Hypothalamus (tissue), 51 donors: ENCODE measurements around the gene CTBP2.

Experiments
- DNase-seq, 51 donors: peaks; one replicate each; lab custom pipeline; 2025; lab: John Stamatoyannopoulos, UW

Gene CTBP2

GRCh38 chr10:125004571-125005311 is 155.6 kb downstream of the CTBP2 start:
- no peak for DNase-seq

- DNase-seq: no peak
Measured at GRCh38 chr10:125003901-125004467, 156.4 kb downstream of the CTBP2 start.

DNA sequence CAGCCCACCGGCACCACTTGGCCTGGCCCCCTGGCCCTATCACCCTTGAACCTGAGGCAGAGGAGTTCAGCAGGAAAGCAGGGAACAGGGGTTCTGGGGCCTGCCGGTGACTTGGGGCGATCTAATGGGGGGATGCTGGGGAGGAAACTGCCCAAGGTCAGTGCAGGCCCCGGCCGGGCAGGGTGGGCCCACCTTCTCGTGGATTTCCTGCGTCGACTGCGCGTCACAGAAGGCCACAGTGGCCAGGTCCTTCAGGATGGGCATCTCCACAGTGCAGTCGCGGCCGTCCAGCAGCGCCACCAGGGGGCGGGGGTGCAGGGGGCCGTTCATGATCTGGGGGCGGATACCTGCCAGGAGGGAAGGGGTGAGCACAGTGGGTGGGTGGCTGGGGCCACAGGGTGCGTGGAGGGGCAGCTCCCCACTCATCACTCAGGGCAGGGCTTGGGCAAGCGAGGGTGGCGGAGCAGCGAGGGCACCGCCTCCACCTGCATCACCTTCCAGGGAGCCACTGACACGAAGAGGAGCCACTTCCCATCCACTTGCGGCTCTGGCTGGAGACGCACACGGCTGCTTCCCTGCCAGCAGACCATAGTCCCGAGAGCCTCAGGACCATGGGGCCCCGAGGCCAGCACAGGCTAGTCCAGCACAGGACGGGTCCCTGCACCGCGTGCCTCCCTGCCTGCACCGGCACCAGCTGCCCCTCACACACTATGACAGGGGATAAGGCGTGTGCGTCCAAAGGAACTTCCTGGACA is 157.0 kb downstream of the CTBP2 start:
- DNase-seq: no peak

DNA sequence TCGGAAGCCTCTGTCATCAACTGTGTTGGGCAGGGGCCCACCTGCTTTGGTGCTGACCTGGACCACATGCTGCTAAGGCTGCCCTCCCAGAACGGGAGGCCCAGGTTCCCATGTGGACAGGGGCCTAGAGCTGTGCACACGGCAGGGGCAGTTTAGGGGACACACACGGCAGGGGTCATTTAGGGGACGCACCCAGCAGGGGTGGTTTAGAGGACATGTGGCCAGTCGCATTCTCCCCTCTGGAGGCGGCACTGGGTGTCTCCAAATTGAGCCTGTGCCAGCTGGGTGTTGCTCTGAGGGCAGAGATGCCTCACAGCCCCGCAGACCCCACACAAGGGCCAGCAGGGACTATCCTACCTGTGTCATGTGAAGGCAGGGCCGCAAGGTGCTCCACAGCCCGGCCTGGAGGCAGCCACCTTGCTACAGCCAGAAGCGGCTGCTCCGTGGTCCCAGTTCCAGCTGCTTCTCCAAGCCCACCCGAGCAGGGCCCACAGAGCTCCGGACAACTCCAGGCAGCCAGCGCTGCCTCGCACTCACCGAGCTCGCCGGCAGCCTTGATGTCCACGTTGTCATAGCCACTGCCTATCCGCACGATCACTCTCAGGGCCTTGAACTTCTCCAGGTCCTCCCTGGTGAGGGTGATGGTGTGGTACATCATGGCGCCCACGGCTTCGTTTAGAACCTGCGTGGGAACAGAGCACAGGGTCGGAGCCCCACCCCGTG is 157.8 kb downstream of the CTBP2 start:
- DNase-seq: no peak

DNA sequence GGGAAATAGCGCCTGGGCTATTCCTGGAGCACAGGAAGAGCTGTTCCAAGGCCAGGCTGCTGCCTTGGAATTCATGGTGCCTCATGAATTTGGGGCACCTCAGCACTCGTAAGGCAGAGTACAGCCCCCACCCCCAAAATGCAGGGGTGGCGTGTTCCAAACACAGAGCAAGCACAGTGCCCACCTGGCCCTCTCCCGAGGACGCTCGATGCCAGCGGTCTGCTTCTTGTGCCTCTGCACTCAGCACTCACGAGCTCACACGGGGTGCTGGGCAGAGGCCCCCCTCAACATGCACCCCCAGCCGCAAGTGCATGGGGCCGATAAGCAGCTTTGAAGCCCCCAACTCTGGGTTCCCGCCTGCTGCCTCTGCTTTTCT is 158.3 kb downstream of the CTBP2 start:
- DNase-seq: no peak

- peak in 7 of 51 donors; percentile 12 to 73 (median 63) for DNase-seq
Measured at GRCh38 chr10:125001313-125002046, 158.9 kb downstream of the CTBP2 start.

DNA sequence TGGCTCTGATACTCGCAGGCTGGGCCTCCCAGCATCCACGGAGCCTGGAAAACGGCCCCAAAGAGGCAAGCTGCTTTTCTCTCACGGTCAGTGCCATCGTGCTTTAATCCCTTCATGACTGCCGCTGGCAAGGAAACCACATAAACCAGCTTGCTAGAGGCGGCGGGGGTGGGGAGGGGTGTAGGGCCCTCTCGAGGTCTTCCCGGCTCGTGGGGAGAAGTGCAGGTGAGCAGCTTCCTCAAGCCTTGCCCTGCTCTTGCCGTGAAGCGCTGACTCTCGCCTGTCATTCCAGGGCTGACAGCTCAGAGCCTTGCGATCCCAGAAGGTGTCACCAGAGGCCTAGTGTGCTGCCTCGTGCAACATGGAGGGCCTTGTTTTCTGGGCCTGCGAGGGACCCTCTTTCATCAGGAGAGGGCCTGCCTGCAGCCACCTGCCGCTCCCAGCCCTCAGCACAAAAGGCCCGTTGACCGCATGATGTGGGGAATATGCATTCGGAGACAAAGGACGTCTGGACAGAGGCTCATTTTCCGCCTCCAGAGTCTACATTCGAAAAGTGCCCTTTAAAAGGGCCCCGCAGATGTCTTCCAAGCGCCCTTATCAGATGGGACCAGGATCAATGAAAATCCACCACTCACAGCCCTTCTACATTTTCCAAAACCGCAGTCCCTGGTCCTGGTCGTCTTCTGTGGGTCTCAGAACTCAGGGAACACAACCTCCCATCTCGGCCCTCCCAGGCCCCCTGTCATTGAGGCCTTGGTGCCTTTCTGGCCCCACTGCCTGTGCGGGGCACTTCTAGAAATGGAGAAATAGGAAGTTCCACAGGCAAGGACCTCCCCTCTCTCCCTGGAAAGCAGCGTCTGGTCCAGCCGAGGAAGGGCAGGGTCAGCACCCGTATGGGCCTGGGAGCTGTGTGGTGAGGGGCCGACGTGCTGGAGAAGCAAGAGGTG is 159.7 kb downstream of the CTBP2 start:
- DNase-seq: peak in 33 of 51 donors; percentile 15 to 80 (median 53)

- peak in 28 of 51 donors; percentile 22 to 77 (median 56) for DNase-seq
Measured at GRCh38 chr10:124999433-125000365, 160.7 kb downstream of the CTBP2 start.

DNA sequence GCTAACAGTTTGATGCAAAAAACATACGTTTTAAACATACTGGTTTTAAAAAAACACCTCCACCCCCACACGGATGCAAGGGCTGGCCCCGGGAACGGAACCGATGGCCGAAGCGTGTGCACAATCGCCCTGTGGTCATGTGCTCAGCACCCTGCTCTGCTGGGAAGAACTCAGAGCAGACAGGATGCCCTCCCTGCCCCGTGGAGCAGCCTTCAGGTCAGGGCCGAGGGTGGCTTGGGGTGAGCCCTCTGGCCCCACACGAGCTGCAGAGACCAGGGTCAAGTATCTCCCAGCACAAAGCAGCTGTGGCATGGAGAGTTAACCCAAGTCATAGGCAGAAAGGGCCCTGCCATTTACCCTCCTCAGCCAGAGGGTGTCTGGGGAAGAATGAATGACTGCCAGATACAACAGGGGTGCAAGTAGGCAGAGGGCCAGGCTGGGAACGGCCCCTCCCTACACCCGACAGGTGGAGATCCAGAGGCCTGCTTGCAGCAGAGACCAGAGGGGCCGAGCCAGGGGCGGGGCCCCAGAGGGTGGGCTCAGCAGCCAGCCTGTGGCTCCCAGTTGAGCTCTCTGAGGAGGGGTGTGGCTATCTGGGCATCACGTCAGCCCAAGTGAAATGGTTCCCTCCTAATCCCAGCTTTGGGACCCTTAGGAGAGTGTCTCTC is 161.6 kb downstream of the CTBP2 start:
- DNase-seq: no peak

GRCh38 chr10:124997771-124998623 is 162.4 kb downstream of the CTBP2 start:
- no peak for DNase-seq

GRCh38 chr10:124997306-124997705 is 163.1 kb downstream of the CTBP2 start:
- no peak for DNase-seq

GRCh38 chr10:124996854-124997215 is 163.5 kb downstream of the CTBP2 start:
- DNase-seq: no peak

GRCh38 chr10:124996127-124996853 is 164.1 kb downstream of the CTBP2 start:
- DNase-seq: no peak

- no peak for DNase-seq
Measured at GRCh38 chr10:124995605-124996004, 164.8 kb downstream of the CTBP2 start.

DNA sequence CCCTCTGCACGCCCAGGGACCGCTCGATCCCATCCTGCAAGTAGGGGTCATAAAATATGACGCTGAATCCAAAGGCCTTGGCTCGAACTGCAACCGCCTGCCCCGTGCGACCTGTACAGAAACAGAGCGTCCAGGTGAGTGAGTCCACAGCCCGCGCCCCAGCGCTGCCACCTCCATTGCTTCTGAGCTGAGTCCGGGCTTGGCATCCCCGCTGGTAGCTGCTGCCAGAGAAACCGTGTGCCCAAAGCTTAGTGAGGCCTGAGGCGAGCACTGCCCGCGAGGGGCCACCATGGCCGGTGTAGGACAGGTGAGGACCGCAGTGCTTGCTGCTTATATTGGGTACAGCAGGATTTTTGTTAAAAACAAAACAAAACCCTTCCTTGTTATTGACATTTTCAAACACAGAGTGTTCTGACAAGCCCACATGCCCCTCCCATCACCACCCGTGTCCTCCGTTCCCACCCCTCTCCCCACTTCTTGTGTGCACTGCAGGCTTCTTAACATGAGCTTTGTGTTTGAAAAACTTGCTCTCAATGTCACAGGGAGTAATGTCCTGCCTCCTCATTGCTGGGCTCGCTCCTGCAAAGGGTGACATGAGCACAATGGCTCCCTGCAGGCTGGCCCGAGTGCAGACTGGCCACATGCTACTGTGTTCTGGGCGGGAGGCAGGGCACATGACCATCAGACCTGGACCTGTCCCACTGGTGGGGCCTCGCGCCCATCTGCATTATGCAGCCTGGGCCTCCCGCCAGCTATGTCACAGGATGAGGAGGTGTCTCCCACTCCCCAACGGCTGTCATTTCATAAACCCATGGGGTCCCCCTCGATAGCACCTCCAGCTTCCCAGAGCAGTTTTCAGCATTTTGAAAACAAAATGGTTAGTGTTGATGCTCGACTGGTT is 165.5 kb downstream of the CTBP2 start:
- peak in 22 of 51 donors; percentile 22 to 72 (median 43) for DNase-seq
